ENCODE data around the gene MCEE.

Gene MCEE

DNA sequence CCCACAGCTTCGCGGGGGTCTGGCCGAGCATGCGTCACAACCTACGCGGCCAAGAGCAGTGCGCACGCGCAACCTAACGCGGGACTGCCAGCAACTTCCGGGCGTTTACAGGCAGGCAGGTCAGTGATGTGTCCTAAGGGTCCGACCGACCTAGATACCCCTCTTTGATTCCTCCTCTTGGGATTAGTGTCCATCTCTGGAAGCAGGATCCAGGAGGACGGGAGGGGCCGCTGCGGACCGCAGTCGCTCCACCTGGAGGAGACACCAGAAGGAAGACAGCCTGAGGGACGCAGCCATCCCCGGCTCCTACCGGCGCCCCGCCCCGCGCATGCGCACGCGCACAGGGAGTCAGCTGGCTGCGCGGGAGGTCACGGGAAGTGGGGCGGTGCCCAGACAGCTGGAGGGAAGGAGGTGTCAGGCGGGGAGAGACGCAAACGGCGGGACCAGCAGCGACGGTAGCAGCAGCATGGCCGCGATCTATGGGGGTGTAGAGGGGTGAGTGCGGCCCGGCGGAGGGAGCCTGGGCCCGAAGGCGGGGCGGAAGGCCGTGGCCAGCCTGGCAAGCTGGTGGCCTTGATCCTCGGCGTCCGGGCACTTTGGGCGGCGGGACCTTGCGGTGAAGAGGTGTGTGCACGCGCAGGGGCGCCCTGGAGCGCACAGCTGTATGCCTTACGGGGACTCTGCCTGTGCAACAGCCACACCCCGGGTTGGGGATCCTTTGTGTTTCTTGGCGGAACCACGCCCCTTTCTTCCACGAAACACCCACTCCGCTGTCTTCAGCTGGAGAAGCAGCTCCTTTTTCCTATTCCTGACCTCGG is 61.6 kb downstream of the MCEE start, which contains the start of gene NAGK:
Gene NAGK, plus strand, starts transcription at position 431 of the 818 bp plus-strand sequence. Its CDS starts 36 bp downstream, at position 467.
- in situ Hi-C loops (cut with HindIII; ENCODE audit: low sequenced_read_pairs), result loop anchor here (5.0 kb wide), 1 partner anchor 54 kb away; no protein-coding TSS in a partner anchor
- TF ChIP-seq, protein P1, sequence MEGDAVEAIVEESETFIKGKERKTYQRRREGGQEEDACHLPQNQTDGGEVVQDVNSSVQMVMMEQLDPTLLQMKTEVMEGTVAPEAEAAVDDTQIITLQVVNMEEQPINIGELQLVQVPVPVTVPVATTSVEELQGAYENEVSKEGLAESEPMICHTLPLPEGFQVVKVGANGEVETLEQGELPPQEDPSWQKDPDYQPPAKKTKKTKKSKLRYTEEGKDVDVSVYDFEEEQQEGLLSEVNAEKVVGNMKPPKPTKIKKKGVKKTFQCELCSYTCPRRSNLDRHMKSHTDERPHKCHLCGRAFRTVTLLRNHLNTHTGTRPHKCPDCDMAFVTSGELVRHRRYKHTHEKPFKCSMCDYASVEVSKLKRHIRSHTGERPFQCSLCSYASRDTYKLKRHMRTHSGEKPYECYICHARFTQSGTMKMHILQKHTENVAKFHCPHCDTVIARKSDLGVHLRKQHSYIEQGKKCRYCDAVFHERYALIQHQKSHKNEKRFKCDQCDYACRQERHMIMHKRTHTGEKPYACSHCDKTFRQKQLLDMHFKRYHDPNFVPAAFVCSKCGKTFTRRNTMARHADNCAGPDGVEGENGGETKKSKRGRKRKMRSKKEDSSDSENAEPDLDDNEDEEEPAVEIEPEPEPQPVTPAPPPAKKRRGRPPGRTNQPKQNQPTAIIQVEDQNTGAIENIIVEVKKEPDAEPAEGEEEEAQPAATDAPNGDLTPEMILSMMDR (IDR thresholded peaks at IDR 0.05; ENCODE audit: low read depth, low read length, missing control alignments), result no peak
- H3K4me3 ChIP-seq (ENCODE audit: low read depth, low read length), result peak within 1 kb of the TSS; percentile 98
- peak; percentile 91 for DNase-seq (ENCODE audit: low read depth)

GRCh38 chr2:71067567-71068217 is 62.3 kb downstream of the MCEE start:
- DNase-seq (ENCODE audit: low read depth), result no peak

DNA sequence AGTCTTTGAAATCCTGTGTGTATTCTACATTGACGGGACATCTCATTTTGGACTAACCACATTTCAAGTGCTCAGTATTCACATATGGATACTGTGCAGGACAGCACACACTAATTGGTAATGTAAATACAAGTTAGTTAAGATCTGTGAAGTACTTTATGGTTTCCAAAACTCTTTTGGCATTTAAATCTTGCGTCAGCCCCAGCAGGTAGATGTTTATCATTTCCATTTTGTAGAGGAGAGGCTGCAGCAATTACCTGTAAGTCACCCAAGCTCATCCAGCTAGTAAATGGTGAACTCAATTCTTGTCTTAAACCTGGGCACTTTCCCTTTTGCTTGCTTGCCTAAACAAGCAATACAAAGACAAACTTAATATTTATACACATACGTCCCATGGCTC is 63.2 kb downstream of the MCEE start:
- in situ Hi-C loops (cut with HindIII; ENCODE audit: low sequenced_read_pairs), result loop anchor here (5.0 kb wide), 1 partner anchor 55 kb away; no protein-coding TSS in a partner anchor
- no peak overlapping the region for H3K4me3 ChIP-seq (ENCODE audit: low read depth, low read length)
- no peak for DNase-seq (ENCODE audit: low read depth)
- TF ChIP-seq, protein P1 (IDR thresholded peaks at IDR 0.05; ENCODE audit: low read depth, low read length, missing control alignments), result no peak

More at GRCh38 chr2:71067567-71068217, 62.3 kb downstream of the MCEE start:
- TF ChIP-seq, protein P1 (IDR thresholded peaks at IDR 0.05; ENCODE audit: low read depth, low read length, missing control alignments), result no peak
- peak overlapping the region; percentile 98 for H3K4me3 ChIP-seq (ENCODE audit: low read depth, low read length)
- in situ Hi-C loops (cut with HindIII; ENCODE audit: low sequenced_read_pairs), result loop anchor here (5.0 kb wide), 1 partner anchor 55 kb away; no protein-coding TSS in a partner anchor

GRCh38 chr2:71064754-71065621 is 65.0 kb downstream of the MCEE start:
- no peak overlapping the region for H3K4me3 ChIP-seq (ENCODE audit: low read depth, low read length)
- TF ChIP-seq, protein P1 (IDR thresholded peaks at IDR 0.05; ENCODE audit: low read depth, low read length, missing control alignments), result no peak
- in situ Hi-C loops (cut with HindIII; ENCODE audit: low sequenced_read_pairs), result loop anchor here (5.0 kb wide), 1 partner anchor 57 kb away; no protein-coding TSS in a partner anchor
- no peak for DNase-seq (ENCODE audit: low read depth)

DNA sequence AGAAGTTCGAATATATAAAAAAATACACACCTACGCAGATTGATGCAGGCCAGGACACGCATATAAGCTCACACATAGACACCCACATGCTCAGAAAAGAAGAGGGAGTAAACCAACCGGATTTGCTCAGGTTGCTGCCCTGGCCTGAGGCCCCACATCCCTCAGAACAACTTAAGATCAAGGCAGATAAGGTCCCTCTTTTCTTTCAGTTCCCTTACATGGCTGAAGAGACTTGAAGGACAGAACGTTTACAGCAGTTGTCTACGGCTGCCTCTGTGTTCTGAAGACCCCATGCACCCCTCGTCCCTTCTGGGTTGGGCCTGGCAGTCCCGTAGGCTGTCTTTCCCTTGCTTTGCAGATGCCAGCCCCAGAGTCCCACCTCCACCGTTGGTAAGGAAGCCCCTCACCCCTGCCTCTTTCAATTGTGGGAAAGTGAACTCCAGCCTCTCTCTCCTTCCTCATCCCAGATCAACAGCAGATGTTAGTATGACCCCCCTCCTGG is 65.9 kb downstream of the MCEE start:
- DNase-seq (ENCODE audit: low read depth), result no peak
- TF ChIP-seq, protein P1 (IDR thresholded peaks at IDR 0.05; ENCODE audit: low read depth, low read length, missing control alignments), result no peak
- H3K4me3 ChIP-seq (ENCODE audit: low read depth, low read length), result no peak overlapping the region
- in situ Hi-C loops (cut with HindIII; ENCODE audit: low sequenced_read_pairs), result no loop called here
